HG02852 (cell line): ENCODE measurements around the gene KLK5.
"Not testable (repeated sequence)": the region's sequence is repeated elsewhere in the genome, so short reads cannot be mapped to it uniquely, and the experiment has no call there.

Source experiments
- ATAC-seq: cut with Tn5 transposase; IDR thresholded peaks from one replicate; pipeline ENCODE4 v1.9.1; 2021; ENCODE audit warnings: mild to moderate bottlenecking, moderate library complexity; ENCODE audit not compliant: unreplicated experiment

Gene KLK5

GRCh38 chr19:50952910-50953309 lies at the start of gene KLK5:
Gene KLK5 (minus strand): TSS chr19:50953038. CDS start chr19:50952657, 381 bp downstream.
- ATAC-seq: no peak

- ATAC-seq: no peak
Observed at GRCh38 chr19:51002089-51002532, 49.3 kb upstream of the KLK5 start.

- no peak for ATAC-seq
Observed at GRCh38 chr19:51001515-51001914, 48.7 kb upstream of the KLK5 start, which contains the start of gene KLK8. Gene KLK8 (minus strand): TSS chr19:51001604. CDS start chr19:51001167, 437 bp downstream.

GRCh38 chr19:51000981-51001380 lies 48.1 kb upstream of the KLK5 start:
- ATAC-seq: no peak

GRCh38 chr19:51000426-51000825 lies 47.6 kb upstream of the KLK5 start:
- ATAC-seq: no peak

GRCh38 chr19:50998686-50999085 lies 45.8 kb upstream of the KLK5 start:
- ATAC-seq: no peak

GRCh38 chr19:50998061-50998460 lies 45.2 kb upstream of the KLK5 start:
- no peak for ATAC-seq

GRCh38 chr19:50994129-50994528 lies 41.3 kb upstream of the KLK5 start:
- ATAC-seq: no peak

GRCh38 chr19:50992666-50993035 lies 39.8 kb upstream of the KLK5 start:
- ATAC-seq: no peak

GRCh38 chr19:50984416-50984815 lies 31.6 kb upstream of the KLK5 start:
- ATAC-seq: not testable (repeated sequence)

- ATAC-seq: no peak
Observed at GRCh38 chr19:50983625-50984292, 30.9 kb upstream of the KLK5 start, which contains the start of gene KLK7. Gene KLK7 (minus strand): TSS chr19:50983917. CDS start chr19:50982399, 1,518 bp downstream.

GRCh38 chr19:50982186-50982585 lies 29.3 kb upstream of the KLK5 start:
- ATAC-seq: no peak

- ATAC-seq: no peak
Observed at GRCh38 chr19:50981587-50982146, 28.8 kb upstream of the KLK5 start.

- no peak for ATAC-seq
Observed at GRCh38 chr19:50980208-50980607, 27.4 kb upstream of the KLK5 start.

GRCh38 chr19:50979758-50980157 lies 26.9 kb upstream of the KLK5 start:
- no peak for ATAC-seq

- no peak for ATAC-seq
Observed at GRCh38 chr19:50978772-50979390, 26.0 kb upstream of the KLK5 start.

- no peak for ATAC-seq
Observed at GRCh38 chr19:50977626-50978025, 24.8 kb upstream of the KLK5 start.

GRCh38 chr19:50975766-50976165 lies 22.9 kb upstream of the KLK5 start:
- ATAC-seq: no peak

GRCh38 chr19:50974702-50975556 lies 22.1 kb upstream of the KLK5 start:
- no peak for ATAC-seq

- ATAC-seq: no peak
Observed at GRCh38 chr19:50972795-50973376, 20.0 kb upstream of the KLK5 start.

GRCh38 chr19:50969810-50970209 lies 17.0 kb upstream of the KLK5 start:
- ATAC-seq: not testable (repeated sequence)
